Tibial artery (tissue), 4 donors: ENCODE data around the gene PTH1R.

Experiments used
- DNase-seq, 2 donors: peaks; one replicate each; pipeline ENCODE4 v3.0.0-alpha.2; 2019
- H3K27ac ChIP-seq, 2 donors: fragments of 200-600 bp; sonication (generic) in 1 of 2; 1 replicate in 1 of 2; 2 replicates in 1 of 2; pipeline ENCODE4 v1.5.1; 2018 to 2019; ENCODE audit warnings: mild to moderate bottlenecking in 1 of 2
- H3K27me3 ChIP-seq, 2 donors: fragments of 200-600 bp; sonication (generic) in 1 of 2; one replicate each; pipeline versions ENCODE4 v1.5.1 to v1.6.0; 2016 to 2019
- H3K36me3 ChIP-seq, 3 donors: fragments of 200-600 bp; sonication (generic) in 2 of 3; one replicate each; pipeline ENCODE4 v1.5.1; 2016 to 2019; ENCODE audit warnings: mild to moderate bottlenecking in 2 of 3
- H3K4me1 ChIP-seq, 4 donors: fragments of 200-600 bp; sonication (generic) in 2 of 4; 1 replicate in 3 of 4; 2 replicates in 1 of 4; pipeline ENCODE4 v1.5.1; 2016 to 2019
- H3K4me3 ChIP-seq, 2 donors: fragments of 200-600 bp; sonication (generic) in 1 of 2; 1 replicate in 1 of 2; 2 replicates in 1 of 2; pipeline ENCODE4 v1.5.1; 2018 to 2019; ENCODE audit warnings: mild to moderate bottlenecking in 2 of 2
- H3K9me3 ChIP-seq, 3 donors: fragments of 200-600 bp; sonication (generic) in 1 of 3; one replicate each; pipeline ENCODE4 v1.5.1; 2016 to 2019
- intact Hi-C: fragments of 100-400 bp; cut with DNase I; formaldehyde crosslinking; loops from one replicate; pipeline ENCODE4 v1.15.0; 2023; ENCODE audit warnings: low total_unique reads
- TF ChIP-seq, protein P1 (sequence below), 2 experiments: fragments of 200-600 bp in 1 of 2; fragments of 450-650 bp in 1 of 2; IDR thresholded peaks; one replicate each; pipeline ENCODE4 v1.5.1; 2017 to 2019; ENCODE audit warnings: antibody characterized with exemption in 2 of 2, mild to moderate bottlenecking in 1 of 2, moderate library complexity in 1 of 2

The PTH1R gene

DNA sequence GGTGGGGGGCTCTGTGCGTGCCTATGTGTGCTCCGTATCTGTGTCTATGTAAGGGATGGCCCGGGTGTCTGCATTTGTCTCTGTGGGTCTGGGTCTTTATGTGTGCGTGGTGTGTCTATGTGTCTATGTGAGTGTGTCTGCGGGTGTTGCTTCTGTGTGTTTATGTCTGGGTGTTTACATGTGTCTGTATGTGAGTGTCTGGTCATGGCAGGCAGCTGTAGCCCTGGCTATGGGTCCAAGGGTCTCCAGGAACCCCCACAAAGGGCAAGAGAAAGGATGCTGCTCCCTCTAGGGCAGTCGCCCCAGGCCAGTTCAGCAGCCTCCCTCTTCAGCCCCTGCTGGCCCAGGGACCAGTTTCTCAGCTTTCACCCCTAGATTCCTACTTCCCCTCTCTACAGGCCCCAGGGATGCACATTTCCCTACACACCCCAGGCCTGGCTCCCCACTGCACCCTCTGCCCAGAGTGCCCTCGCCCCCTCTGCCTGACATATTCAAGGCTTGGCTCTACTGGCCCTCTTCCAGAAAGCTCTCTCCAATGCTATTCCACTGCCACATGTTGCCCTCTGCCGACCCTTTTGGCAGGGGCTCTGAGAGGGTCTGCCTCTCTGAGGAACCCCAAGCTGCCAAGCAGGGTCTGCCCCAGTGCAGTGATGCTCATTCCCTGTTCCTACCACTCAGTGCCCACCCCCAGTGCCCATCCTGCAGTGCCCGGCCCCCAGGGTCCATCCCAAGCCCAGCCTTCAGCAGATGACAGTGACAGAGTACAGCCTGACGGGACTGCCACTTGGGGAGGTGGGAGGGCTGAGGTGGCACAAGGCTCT, 13.2 kb upstream of the PTH1R start:
- Histone ChIP-seq H3K9me3 (no peaks in the 10 kb centered on the region), H3K4me3 (no peak overlapping the region), H3K36me3 (no peaks in the 10 kb centered on the region), H3K27me3 (no peaks in the 10 kb centered on the region), H3K4me1 (peaks cover 4 to 42% (median 39%) of the 10 kb centered on the region in 4 donors), H3K27ac (peak overlapping the region; percentile 84 to 88)
- peak in 1 of 2 donors; percentile 60 for DNase-seq
- intact Hi-C loops, result no loop called here
- TF ChIP-seq, protein P1, sequence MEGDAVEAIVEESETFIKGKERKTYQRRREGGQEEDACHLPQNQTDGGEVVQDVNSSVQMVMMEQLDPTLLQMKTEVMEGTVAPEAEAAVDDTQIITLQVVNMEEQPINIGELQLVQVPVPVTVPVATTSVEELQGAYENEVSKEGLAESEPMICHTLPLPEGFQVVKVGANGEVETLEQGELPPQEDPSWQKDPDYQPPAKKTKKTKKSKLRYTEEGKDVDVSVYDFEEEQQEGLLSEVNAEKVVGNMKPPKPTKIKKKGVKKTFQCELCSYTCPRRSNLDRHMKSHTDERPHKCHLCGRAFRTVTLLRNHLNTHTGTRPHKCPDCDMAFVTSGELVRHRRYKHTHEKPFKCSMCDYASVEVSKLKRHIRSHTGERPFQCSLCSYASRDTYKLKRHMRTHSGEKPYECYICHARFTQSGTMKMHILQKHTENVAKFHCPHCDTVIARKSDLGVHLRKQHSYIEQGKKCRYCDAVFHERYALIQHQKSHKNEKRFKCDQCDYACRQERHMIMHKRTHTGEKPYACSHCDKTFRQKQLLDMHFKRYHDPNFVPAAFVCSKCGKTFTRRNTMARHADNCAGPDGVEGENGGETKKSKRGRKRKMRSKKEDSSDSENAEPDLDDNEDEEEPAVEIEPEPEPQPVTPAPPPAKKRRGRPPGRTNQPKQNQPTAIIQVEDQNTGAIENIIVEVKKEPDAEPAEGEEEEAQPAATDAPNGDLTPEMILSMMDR (IDR thresholded peaks at IDR 0.05), result no peak

GRCh38 chr3:46865031-46865507, 12.5 kb upstream of the PTH1R start:
- Histone ChIP-seq H3K27me3 (no peaks in the 10 kb centered on the region), H3K36me3 (no peaks in the 10 kb centered on the region), H3K4me3 (no peak overlapping the region), H3K27ac (peak overlapping the region; percentile 84 to 88), H3K4me1 (peaks cover 4 to 48% (median 45%) of the 10 kb centered on the region in 4 donors), H3K9me3 (no peaks in the 10 kb centered on the region)
- DNase-seq, result peak in 1 of 2 donors; percentile 81
- intact Hi-C loops, result loop anchor here (5.0 kb wide), 1 partner anchor 42 kb away; no protein-coding TSS in a partner anchor
- TF ChIP-seq, protein P1 (IDR thresholded peaks at IDR 0.05), result no peak

- peak in 1 of 2 donors; percentile 55 for DNase-seq
- H3K4me3 ChIP-seq, result no peak overlapping the region
- intact Hi-C loops, result loop anchor here (5.0 kb wide), 1 partner anchor 42 kb away; no protein-coding TSS in a partner anchor
- TF ChIP-seq, protein P1 (IDR thresholded peaks at IDR 0.05), result no peak
- H3K36me3 ChIP-seq, result no peaks in the 10 kb centered on the region
- H3K27me3 ChIP-seq, result no peaks in the 10 kb centered on the region
- peaks cover 4 to 53% (median 48%) of the 10 kb centered on the region in 4 donors for H3K4me1 ChIP-seq
- peak overlapping the region; percentile 84 to 88 for H3K27ac ChIP-seq
- no peaks in the 10 kb centered on the region for H3K9me3 ChIP-seq
These were observed 12.0 kb upstream of the PTH1R start for GRCh38 chr3:46865546-46865945.

DNA sequence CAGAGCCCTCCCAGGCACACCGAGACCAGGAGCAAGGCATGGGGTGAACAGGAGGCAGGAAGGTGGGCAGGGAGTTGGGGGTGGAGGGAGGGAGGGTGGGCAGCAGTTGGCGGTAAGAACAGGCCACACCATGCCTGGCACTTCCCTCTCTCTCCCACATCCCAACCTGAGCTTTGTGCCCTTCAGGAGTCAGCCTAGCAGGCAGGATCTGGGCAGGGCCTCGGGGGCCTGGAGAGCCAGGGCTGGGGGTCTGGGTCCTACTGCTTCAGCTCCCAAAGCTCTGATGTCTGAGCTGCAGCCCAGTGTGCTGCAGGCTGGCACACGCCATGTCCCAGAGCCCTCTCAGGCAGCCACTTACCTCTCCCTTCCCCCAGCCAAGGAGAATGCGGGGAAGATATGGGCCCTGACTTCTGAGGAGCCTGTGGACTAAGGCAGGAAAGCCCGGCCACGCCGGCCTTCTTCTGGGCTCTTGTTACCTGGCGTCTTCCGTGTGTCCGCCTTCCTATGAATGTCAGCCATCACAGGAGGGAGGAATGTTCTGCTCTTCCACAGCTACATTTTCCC, 11.4 kb upstream of the PTH1R start:
- Histone ChIP-seq H3K9me3 (no peaks in the 10 kb centered on the region), H3K27ac (peak overlapping the region; percentile 84 to 88), H3K36me3 (no peaks in the 10 kb centered on the region), H3K4me3 (no peak overlapping the region), H3K27me3 (no peaks in the 10 kb centered on the region), H3K4me1 (peaks cover 4 to 59% (median 53%) of the 10 kb centered on the region in 4 donors)
- intact Hi-C loops, result loop anchor here (2.0 to 5.0 kb wide), 2 partner anchors 29 to 41 kb away; no protein-coding TSS in a partner anchor
- TF ChIP-seq, protein P1 (IDR thresholded peaks at IDR 0.05), result no peak
- no peak for DNase-seq

- TF ChIP-seq, protein P1 (IDR thresholded peaks at IDR 0.05), result peak; percentile 94
- Histone ChIP-seq H3K9me3 (no peaks in the 10 kb centered on the region), H3K4me1 (peaks cover 4 to 67% (median 61%) of the 10 kb centered on the region in 4 donors), H3K4me3 (no peak overlapping the region), H3K36me3 (no peaks in the 10 kb centered on the region), H3K27ac (peak overlapping the region; percentile 84 to 88), H3K27me3 (no peaks in the 10 kb centered on the region)
- peak; percentile 82 to 89 for DNase-seq
- intact Hi-C loops, result loop anchor here (2.0 to 5.0 kb wide), 2 partner anchors 28 to 40 kb away; no protein-coding TSS in a partner anchor
These were observed 10.6 kb upstream of the PTH1R start for GRCh38 chr3:46866720-46867549.
